Esophagus muscularis mucosa (tissue), 4 donors: ENCODE measurements around the gene PREP.

Source experiments
- CTCF ChIP-seq, 3 experiments: fragments of 200-600 bp in 2 of 3; fragments of 450-650 bp in 1 of 3; sonication (generic) in 2 of 3; IDR thresholded peaks; one replicate each; pipeline ENCODE4 v1.5.1; 2017 to 2019; ENCODE audit warnings: antibody characterized with exemption in 3 of 3, mild to moderate bottlenecking in 2 of 3, moderate library complexity in 1 of 3
- EP300 ChIP-seq: sonication (generic); formaldehyde crosslinking; IDR thresholded peaks from one replicate; pipeline ENCODE4 v1.6.1; 2017; ENCODE audit warnings: antibody characterized with exemption
- POLR2A ChIP-seq: fragments of 450-650 bp; IDR thresholded peaks from one replicate; pipeline ENCODE4 v1.6.1; 2017; ENCODE audit warnings: antibody characterized with exemption, moderate library complexity, mild to moderate bottlenecking, low read depth
- POLR2AphosphoS5 ChIP-seq, 2 donors: sonication (generic); formaldehyde crosslinking; IDR thresholded peaks; one replicate each; pipeline ENCODE4 v1.6.1; 2017; ENCODE audit warnings: antibody characterized with exemption in 2 of 2

- TF ChIP-seq CTCF (IDR thresholded peaks at IDR 0.05): no peak
- no peak for TF ChIP-seq POLR2AphosphoS5 (IDR thresholded peaks at IDR 0.05)
- no peak for TF ChIP-seq POLR2A
- TF ChIP-seq EP300: no peak
Observed at GRCh38 chr6:105359419-105360370, 43.2 kb downstream of the PREP start.
